ENCODE data around the gene GPC6.

DNA sequence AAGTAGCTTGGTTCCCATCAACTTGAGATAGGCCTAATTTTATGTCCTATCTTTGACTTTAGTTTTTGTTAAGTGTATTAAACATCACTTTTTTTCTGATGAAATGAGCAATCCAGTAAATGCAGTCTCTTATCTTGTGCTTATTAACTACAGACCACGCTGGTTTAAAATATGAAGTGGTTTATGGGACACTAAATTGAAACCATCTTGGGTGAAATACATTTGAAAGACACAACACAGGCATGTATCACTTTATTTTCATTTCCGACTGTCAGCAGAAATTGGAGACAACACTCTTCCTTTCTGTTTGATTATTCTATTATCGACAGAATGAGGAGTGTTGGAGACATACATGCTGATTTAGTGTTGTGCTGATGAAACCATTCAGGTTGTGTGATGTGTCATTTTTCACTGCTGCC lies 447.7 kb downstream of the GPC6 start:
- TF ChIP-seq, protein P1, sequence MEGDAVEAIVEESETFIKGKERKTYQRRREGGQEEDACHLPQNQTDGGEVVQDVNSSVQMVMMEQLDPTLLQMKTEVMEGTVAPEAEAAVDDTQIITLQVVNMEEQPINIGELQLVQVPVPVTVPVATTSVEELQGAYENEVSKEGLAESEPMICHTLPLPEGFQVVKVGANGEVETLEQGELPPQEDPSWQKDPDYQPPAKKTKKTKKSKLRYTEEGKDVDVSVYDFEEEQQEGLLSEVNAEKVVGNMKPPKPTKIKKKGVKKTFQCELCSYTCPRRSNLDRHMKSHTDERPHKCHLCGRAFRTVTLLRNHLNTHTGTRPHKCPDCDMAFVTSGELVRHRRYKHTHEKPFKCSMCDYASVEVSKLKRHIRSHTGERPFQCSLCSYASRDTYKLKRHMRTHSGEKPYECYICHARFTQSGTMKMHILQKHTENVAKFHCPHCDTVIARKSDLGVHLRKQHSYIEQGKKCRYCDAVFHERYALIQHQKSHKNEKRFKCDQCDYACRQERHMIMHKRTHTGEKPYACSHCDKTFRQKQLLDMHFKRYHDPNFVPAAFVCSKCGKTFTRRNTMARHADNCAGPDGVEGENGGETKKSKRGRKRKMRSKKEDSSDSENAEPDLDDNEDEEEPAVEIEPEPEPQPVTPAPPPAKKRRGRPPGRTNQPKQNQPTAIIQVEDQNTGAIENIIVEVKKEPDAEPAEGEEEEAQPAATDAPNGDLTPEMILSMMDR (IDR thresholded peaks at IDR 0.05; ENCODE audit: poor library complexity), result no peak
- TF ChIP-seq EZH2 (IDR thresholded peaks at IDR 0.05; ENCODE audit: borderline replicate concordance) (no peak), EZH2phosphoT487 (IDR thresholded peaks at IDR 0.05; ENCODE audit: low read depth, severe bottlenecking, unreplicated experiment) (no peak)
